ENCODE data around the gene DCAKD.

The DCAKD gene, protein sequence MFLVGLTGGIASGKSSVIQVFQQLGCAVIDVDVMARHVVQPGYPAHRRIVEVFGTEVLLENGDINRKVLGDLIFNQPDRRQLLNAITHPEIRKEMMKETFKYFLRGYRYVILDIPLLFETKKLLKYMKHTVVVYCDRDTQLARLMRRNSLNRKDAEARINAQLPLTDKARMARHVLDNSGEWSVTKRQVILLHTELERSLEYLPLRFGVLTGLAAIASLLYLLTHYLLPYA

DNA sequence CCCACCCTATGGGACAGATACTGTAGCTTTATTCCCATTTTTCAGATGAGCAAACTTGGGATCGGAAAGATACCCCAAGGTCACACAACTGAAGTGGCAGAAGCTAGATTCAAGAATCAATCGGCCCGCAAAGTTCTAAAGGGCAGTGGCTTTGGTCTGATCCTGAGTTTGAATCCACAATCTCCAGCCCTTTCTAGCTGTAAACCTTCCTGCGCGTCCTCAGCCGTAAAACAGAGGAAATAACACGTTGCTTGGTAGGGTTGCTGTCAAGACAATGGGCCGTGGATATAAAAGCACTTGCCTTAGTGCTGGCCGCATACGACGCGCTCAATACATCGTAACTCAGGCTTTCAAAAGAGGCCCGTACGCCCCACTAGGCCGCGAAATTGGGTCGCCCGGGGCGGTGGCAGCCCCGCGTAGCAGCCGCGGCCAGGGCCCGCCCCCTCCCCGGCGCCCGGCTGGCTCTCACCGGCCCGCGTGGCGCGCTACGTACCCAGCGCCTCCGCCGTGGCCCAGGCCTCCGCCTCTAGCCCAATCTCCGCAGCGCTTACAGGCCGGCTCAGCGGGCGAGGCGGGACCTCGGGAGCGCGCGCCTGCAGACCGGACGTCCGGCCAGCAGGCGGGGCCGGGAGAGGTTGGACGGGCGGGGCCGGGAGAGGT, at the start of gene DCAKD:
Gene DCAKD, minus strand, starts transcription at position 573 of the 660 bp plus-strand sequence. CDS start 16,747 bp downstream, outside the sequence.
- DNase-seq (ENCODE audit: low spot score) = peak; percentile 96

GRCh38 chr17:45098869-45099616, 47.6 kb upstream of the DCAKD start:
- peak; percentile 86 for DNase-seq (ENCODE audit: low spot score)

DNA sequence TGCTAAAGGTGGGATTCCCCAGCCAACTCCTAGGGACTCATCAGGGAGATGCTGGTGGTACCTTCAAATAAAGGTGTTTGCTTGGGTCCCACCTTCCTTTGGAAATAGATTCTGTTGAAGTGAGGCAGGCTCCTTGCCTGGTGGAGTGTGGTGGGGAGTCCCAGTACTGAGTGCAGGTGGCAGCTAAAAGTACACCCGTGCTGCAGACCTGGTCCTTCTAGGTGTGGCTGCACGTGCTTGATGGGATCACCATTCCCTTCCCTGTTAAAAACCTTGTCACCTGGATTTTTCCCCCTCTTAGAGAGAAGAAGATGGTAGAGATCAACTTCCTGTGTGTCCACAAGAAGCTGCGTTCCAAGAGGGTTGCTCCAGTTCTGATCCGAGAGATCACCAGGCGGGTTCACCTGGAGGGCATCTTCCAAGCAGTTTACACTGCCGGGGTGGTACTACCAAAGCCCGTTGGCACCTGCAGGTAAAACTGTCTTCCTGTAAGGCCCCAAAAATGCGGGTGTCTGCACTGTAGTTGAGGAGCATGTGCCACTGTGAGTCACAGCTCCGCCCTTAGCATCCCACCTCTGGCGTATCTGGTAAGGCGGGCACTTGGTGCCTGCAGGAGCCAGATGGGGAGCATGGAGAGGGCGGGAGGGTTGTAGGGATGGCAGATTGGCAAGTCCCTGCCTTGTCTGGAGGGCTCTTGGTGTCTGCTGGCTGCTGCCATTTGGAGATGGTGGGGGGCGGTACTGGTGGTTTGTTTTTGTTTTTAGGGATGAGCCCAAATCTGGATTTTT, 46.8 kb upstream of the DCAKD start:
- DNase-seq (ENCODE audit: low spot score) = no peak

GRCh38 chr17:45096926-45097325, 45.5 kb upstream of the DCAKD start:
- no peak for DNase-seq (ENCODE audit: low spot score)

- DNase-seq (ENCODE audit: low spot score) = peak; percentile 63
These were observed 44.7 kb upstream of the DCAKD start for GRCh38 chr17:45096141-45096540.

DNA sequence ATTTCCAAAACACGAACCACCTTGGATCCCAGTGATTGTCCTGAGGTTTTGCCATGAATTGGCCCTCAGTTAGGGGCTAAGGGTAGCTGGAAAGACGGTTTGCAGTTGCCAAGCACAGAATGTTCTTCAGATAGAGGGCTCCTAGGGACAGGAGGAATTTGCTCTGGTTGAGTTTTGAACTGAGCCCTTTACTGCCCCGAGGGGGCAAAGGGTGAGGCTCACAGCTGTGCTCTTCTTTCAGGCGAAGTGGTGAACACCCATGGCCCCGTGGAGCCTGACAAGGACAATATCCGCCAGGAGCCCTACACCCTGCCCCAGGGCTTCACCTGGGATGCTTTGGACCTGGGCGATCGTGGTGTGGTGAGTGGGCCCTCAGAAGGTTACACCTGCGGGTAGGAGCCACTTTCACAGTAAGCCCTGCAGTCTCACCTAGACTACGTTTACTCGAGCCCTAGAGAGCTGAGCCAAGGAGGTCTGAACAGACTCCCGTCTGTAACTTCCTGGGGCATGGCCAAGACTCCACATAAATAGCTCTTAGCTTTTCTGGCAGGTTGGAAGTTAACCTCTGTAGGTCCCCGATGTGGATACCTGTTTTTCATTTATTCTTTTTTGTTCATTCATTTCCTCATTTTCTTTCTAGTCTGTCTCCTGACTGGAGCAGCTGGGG, 42.1 kb upstream of the DCAKD start:
- no peak for DNase-seq (ENCODE audit: low spot score)

DNA sequence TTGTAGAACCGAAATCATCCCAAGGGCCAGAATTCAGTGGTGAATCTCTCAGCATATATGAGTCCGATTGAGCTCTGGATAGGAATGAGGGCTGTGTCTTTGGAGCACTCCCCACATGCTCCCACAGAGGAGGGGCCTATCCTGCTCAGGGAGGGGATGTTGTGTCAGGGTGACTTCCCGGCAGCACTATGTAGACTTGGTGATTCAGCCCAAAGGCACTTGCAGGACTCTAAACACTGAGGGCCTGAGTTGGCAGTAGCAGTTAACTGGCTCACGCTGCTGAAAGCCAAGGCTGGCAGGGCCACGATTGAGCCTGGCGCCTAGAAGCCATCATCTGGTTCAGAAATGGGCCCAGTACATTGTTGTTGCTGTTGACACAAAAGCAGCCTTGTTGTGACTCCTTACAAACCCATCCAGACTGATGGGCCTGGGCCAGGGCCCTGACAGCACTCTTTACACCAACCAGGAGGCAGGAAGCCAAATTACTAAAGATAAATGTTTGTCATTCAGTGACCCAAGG, 41.5 kb upstream of the DCAKD start:
- no peak for DNase-seq (ENCODE audit: low spot score)

GRCh38 chr17:45091778-45092425, 40.5 kb upstream of the DCAKD start:
- no peak for DNase-seq (ENCODE audit: low spot score)

DNA sequence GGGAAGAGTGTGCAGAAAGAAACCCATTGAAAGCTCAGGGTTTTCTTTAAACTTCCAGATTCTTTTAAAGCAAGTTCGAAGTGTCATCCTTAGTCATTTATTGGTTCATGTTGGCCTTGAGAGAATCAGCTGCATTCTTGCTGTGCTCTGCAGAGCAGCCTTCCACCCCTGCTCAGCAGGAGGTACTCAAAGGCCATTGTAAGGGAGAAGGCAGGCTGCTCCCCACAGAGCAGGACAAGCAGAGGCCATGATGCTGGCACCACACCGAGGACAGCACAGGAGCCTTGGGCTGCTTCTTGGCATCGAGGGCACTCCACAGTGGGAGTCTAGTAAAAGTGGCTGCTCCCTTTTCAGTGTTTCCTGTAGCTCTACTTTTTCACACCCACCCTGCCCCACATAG, 39.3 kb upstream of the DCAKD start:
- no peak for DNase-seq (ENCODE audit: low spot score)

DNA sequence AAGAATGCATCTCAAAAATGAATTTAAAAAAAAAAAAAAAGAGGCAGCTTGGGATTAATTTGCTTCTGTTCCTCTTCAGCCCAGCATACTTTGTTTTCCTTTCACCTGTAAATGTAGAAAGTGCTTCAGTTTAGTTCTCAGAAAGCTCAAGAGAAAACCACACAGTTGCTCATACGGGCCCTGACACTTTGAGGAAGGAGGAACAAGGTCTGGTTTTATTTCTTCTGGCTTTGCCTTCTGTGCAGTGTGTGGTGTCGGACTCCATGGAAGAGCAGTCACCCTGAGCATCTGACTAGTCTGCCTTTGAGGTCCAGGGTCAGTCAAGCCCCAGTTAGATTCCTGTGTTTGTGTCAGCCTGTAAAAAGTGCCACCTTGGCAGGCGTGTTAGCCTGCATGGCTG, 37.3 kb upstream of the DCAKD start:
- no peak for DNase-seq (ENCODE audit: low spot score)

DNA sequence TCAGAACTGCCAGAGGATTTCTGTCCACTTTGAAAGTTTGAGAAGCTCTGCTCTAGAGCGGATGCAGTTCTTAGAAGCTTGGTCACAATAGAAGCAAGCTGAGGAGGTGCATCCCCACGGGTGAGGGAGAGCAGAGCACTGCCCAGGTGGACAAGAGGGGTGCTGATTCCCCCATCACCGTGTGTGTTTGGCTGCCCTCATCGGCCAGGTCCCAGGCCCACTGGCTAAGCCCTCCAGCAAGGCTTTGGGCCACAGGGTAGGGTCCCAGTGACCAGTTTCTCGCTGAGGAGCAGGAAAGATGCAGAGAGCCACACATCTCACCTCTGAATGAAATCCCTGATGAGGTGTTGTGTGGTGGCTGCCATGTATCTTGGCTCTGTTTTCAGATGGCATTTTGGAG, 36.5 kb upstream of the DCAKD start:
- DNase-seq (ENCODE audit: low spot score) = no peak

GRCh38 chr17:45087504-45087975, 36.1 kb upstream of the DCAKD start:
- DNase-seq (ENCODE audit: low spot score) = no peak

DNA sequence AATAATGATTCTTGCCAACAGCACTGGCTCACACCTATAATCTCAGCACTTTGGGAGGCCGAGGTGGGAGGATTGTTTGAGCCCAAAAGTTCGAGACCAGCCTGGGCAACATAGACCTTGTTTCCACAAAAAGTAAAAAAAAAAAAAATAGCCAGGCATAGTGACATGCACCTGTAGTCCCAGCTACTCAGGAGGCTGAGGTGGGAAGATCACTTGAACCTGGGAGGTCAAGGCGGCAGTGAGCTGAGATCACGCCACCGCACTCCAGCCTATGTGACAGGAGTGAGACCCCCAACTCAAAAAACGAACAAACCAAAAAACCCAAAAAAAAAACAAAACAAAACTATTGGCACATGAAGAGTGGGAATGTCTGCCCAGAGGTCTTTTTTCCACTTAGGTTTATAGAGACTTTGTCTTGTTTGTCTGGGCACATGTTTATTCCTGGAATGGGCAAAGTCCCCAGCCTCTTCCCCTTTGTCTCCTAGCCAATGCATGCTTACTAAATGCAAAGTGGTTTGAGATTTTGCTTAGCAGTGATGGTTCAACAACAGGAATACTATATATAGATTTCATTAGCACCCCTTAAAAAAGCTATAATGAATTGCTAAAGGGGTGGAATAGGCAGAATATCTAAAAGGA, 35.6 kb upstream of the DCAKD start:
- no peak for DNase-seq (ENCODE audit: low spot score)

GRCh38 chr17:45086391-45086790, 35.0 kb upstream of the DCAKD start:
- no peak for DNase-seq (ENCODE audit: low spot score)

GRCh38 chr17:45081047-45081703, 29.7 kb upstream of the DCAKD start:
- DNase-seq (ENCODE audit: low spot score) = no peak

DNA sequence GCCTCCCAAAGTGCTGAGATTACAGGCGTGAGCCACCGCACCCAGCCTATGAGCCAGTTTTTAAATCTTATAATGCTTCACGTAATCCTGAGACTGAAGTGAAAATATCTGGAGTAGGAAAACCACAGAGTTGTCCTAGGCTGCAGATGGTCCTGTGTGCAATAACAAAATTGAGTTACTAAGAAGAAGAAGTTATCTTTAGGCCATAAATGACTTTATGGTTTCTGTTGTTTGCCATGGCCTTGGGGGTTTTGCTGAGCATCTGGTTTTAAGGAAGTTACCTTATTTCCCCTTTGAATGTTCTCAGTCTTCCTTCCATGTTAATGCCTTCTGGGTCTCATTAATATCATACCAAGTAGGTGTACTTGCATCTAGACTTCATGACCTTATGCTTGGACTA, 26.2 kb upstream of the DCAKD start:
- peak; percentile 25 for DNase-seq (ENCODE audit: low spot score)

DNA sequence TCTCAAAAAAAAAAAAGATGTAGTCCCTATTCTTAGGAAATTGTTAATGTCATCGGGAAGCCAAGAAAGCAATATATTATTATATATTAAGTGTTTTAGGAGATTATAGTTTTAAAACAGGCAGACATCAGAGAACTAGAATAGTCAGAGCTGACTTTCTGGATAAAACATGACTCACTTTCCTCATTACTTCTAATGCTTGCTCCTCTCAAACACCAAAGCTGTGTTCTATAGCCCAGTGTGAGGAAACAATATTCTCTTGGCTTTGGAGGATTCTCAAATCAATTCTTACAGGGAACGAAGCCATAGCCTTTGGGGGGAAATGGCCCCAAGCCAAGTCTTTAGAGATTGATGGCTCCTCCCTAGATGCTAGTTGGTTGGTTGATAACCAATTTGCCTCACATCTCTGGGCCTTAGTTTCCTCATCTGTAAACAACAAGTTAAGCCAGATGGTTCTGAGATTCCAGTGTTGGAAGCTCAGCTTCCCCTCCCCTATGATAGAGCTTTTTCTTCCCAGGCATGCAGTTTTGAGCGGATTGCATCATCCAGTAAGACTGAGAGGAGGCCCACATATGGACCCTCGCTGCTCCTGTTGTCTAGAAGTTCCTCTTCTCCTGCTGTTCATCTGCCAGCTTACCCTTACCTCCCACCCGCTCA, 22.1 kb upstream of the DCAKD start:
- no peak for DNase-seq (ENCODE audit: low spot score)

GRCh38 chr17:45070809-45071208, 19.4 kb upstream of the DCAKD start:
- no peak for DNase-seq (ENCODE audit: low spot score)

- no peak for DNase-seq (ENCODE audit: low spot score)
These were observed 18.6 kb upstream of the DCAKD start for GRCh38 chr17:45070001-45070400.
